H1 (cell line): Measurements from ENCODE around the gene CHRD. TPM values are rescaled to one million over a fixed set of nuclear protein-coding genes. Genes with fewer than 3 reads are reported as not detected.

Experiments used
- HDAC2 ChIP-seq, 2 experiments: fragments of 300-600 bp in 1 of 2; sonication (generic) in 1 of 2; IDR thresholded peaks; 2 replicates each; pipeline ENCODE4 v1.6.1; 2011 to 2012; ENCODE audit warnings: low read depth in 2 of 2, low read length in 2 of 2, mild to moderate bottlenecking in 2 of 2, moderate library complexity in 2 of 2, borderline replicate concordance in 1 of 2, inconsistent platforms in 1 of 2
- SAP30 ChIP-seq: fragments of 300-600 bp; sonication (generic); IDR thresholded peaks from 2 replicates; pipeline ENCODE4 v1.7.1; 2012; ENCODE audit warnings: low read length, moderate library complexity, mild to moderate bottlenecking, inconsistent platforms; ENCODE audit not compliant: insufficient read depth, insufficient replicate concordance
- polyA plus RNA-seq, 7 experiments: library from polyadenylated mRNA; depleted of rRNA in 3 of 7; stranded (reverse) in 5 of 7; unstranded in 2 of 7; fragments of >200 nt in 5 of 7; fragments of 200-250 nt in 2 of 7; gene quantifications; 1 replicate in 5 of 7; 2 replicates in 1 of 7; 4 replicates in 1 of 7; pipeline versions ENCODE4 v1.2.1 to v1.2.3, GENCODE V29; 2011 to 2013; ENCODE audit warnings: missing spikeins in 2 of 7, mixed read lengths in 2 of 7
- total RNA-seq: library from RNA; stranded (reverse); fragmentation: NEBNext Ultra II Directional; extraction: Animal tissue kit (Norgen Biotek cat#: 25700); gene quantifications from 2 replicates; pipeline ENCODE4 v1.2.1, GENCODE V29; 2021

CHRD gene
- total and polyA plus RNA-seq, 2 of the 8 experiments (the other 6 are each of a cell fraction or from before 2014, with no cell fraction given): 0.62 to 0.86 TPM

DNA sequence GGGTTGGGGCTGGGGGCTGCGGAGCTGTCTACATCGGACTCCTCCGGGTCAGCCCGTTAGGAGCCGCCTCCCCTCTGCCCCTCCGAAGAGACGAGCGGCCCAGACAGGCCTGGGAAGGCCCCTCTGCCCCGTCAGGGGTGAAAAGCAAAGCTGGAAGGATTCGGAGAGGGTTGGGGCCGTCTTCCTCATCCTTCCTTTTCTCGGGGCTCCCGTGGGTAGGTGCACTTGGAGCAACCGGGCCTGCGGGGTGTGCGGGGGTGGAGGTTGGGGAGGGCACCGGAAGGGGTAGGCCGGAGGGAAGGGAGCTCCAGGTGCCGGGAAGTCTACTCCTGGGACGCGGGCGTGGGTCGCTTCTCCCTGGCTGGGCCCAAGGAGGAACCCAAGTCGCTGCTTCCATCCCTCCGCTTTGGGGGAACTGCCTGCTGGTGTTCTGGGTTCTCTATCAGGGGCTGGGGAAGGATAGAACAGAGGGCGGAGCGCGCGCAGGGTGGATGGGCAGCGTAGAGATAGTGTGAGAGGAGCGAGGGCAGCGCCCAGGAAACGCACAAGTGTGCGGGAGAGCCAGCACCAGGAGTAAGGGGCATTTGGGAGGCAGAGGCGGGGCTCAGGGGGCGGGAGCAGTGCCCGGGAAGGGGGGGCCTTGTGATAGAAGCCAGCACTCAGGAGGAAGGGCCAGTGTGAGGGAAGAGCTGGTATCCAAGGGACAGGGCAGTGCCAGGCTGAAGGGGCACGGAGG lies 17.8 kb upstream of the CHRD start (continued):
- TF ChIP-seq HDAC2 (IDR thresholded peaks at IDR 0.05; ENCODE audit: borderline replicate concordance in 1 of 2, low read depth in 2 of 2, low read length in 2 of 2) (0 out of 4 replicates have a peak, but pooled peaks of 1 of the 2 experiments have one; percentile 25), SAP30 (peak; percentile 14)
- TF ChIP-seq, all 59 proteins: peak for 8
